Endodermal cell (in vitro differentiated cells): ENCODE measurements around the gene IL17RC. TPM values are rescaled to one million over a fixed set of nuclear protein-coding genes. Genes with fewer than 3 reads are reported as not detected.

ENCODE experiments used
- DNase-seq: peaks from one replicate; pipeline ENCODE4 v3.0.0-alpha.2; 2017
- H3K27ac ChIP-seq: 2 replicates; pipeline ENCODE4 v1.5.1; 2013; ENCODE audit warnings: mild to moderate bottlenecking, low read depth, low read length, moderate library complexity
- H3K27me3 ChIP-seq: 2 replicates; pipeline ENCODE4 v1.6.1; 2013; ENCODE audit warnings: mild to moderate bottlenecking, low read length, moderate library complexity; ENCODE audit not compliant: insufficient read depth, control insufficient read depth, poor library complexity, severe bottlenecking
- H3K36me3 ChIP-seq: 2 replicates; pipeline ENCODE4 v1.7.0; 2013; ENCODE audit warnings: mild to moderate bottlenecking, low read length, moderate library complexity; ENCODE audit not compliant: control insufficient read depth, insufficient read depth
- H3K4me1 ChIP-seq: one replicate; pipeline ENCODE4 v1.7.0; 2013; ENCODE audit warnings: low read length; ENCODE audit not compliant: control insufficient read depth, insufficient read depth
- H3K4me3 ChIP-seq: 2 replicates; pipeline ENCODE4 v1.5.1; 2013; ENCODE audit warnings: mild to moderate bottlenecking, low read length, moderate library complexity
- H3K9ac ChIP-seq: 2 replicates; pipeline ENCODE4 v1.6.1; 2013; ENCODE audit warnings: mild to moderate bottlenecking, low read length, moderate library complexity; ENCODE audit not compliant: poor library complexity, severe bottlenecking; ENCODE audit errors: extremely low read depth
- H3K9me3 ChIP-seq: 2 replicates; pipeline ENCODE4 v1.6.1; 2013; ENCODE audit warnings: mild to moderate bottlenecking, low read length, moderate library complexity; ENCODE audit not compliant: control insufficient read depth
- H3K27ac Mint-ChIP-seq: 2 replicates; pipeline ENCODE4 v1.8.0; 2020; ENCODE audit warnings: mixed read lengths
- H3K27me3 Mint-ChIP-seq: 2 replicates; pipeline ENCODE4 v1.8.0; 2021; ENCODE audit warnings: mild to moderate bottlenecking, mixed read lengths; ENCODE audit not compliant: insufficient read depth
- H3K36me3 Mint-ChIP-seq: 2 replicates; pipeline ENCODE4 v1.8.0; 2020; ENCODE audit warnings: low read depth, mixed read lengths
- H3K4me1 Mint-ChIP-seq: 2 replicates; pipeline ENCODE4 v1.8.0; 2020; ENCODE audit warnings: mixed read lengths
- H3K4me3 Mint-ChIP-seq: 2 replicates; pipeline ENCODE4 v1.8.0; 2020; ENCODE audit warnings: mild to moderate bottlenecking, moderate library complexity, mixed read lengths
- H3K9me3 Mint-ChIP-seq: 2 replicates; pipeline ENCODE4 v1.8.0; 2020; ENCODE audit warnings: mild to moderate bottlenecking, mixed read lengths
- CTCF ChIP-seq: fragments of 200-600 bp; sonication (generic); conservative IDR thresholded peaks from 2 replicates; pipeline ENCODE4 v1.5.0; 2021; ENCODE audit warnings: antibody characterized with exemption, mild to moderate bottlenecking
- WGBS, 2 experiments: methylation state at CpG; one replicate each; pipeline versions ENCODE4 v1.1.5 to v1.1.7; 2013; ENCODE audit warnings: missing lambda C conversion rate in 2 of 2, mixed read lengths in 1 of 2; ENCODE audit not compliant: insufficient coverage in 1 of 2, insufficient read length in 1 of 2; 5-methylcytosine and 5-hydroxymethylcytosine counted together
- total RNA-seq, 2 donors: library from RNA; stranded (reverse); fragmentation: NEBNext Ultra II Directional in 1 of 2; extraction: Animal tissue kit (Norgen Biotek cat#: 25700) in 1 of 2; gene quantifications; 2 replicates in 1 of 2; 3 replicates in 1 of 2; pipeline ENCODE4 v1.2.1, GENCODE V29; 2021

IL17RC gene
- total RNA-seq, 2 donors from 2014 or later = 15.7 to 19.0 TPM

DNA sequence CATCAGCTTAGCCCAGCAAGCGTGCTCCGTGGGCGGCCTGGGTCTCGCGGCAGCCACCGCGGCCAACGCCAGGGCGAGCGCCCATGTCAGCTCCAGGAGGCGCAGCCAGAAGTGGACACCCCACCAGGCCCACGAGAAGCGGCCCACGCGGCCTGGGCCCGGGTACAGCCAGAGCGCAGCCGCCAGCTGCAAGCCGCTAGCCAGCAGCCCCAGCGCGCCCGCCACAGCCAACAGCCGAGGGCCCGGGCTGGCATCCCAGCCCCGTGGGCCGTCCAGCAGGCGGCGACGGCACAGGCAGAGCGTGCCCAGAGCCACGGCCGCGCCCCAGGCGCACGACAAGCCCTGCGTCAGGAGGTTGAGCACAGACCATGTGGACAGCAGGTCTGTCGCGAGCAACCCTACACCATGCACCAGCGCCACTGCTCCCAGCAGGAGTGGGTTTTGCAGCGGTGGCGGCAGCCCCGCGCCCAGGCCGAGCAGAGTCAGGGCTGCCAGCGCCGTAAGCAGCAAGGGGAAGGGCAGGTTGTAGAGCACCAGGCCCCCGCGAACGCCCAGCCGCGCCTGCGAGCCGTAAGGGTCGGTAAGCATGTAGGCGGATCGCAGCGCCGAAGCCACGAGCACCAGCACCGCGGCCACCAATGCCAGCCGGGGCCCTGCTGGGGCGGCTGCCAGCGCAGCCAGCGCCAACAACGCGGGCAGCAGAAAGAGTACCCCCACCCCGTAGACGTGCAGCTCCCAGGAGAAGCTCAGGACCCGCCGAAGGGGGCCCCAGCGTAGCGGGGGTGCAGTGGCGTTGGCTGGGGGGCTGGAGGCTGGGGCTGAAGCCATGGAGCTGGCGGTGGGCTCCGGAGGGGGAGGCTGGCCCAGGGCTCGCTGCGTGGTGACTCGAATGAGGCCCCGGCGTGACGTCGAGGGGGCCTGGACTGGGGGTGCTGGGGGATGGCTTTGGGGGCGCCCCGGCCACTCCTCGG is 30.4 kb downstream of the IL17RC start:
- Histone ChIP-seq H3K4me3 (no peak overlapping the region), H3K27ac (no peak overlapping the region), H3K9me3 (no peaks in the 10 kb centered on the region), H3K36me3 (no peaks in the 10 kb centered on the region), H3K4me1 (no peaks in the 10 kb centered on the region), H3K27me3 (no peaks in the 10 kb centered on the region), H3K9ac (no peak overlapping the region)
- Mint-ChIP-seq H3K36me3 (peaks cover 12% of the 10 kb centered on the region), H3K9me3 (no peaks in the 10 kb centered on the region), H3K27me3 (peaks cover 10% of the 10 kb centered on the region), H3K4me3 (peak overlapping the region; percentile 64), H3K27ac (no peak overlapping the region), H3K4me1 (no peaks in the 10 kb centered on the region)
- 78 to 84% methylated on average over 54 to 83 of the region's 86 CpGs for WGBS, 2 experiments
- peak; percentile 90 for DNase-seq
- TF ChIP-seq CTCF = peak; percentile 69

- Histone ChIP-seq H3K4me3 (no peak overlapping the region), H3K9me3 (no peaks in the 10 kb centered on the region), H3K9ac (no peak overlapping the region), H3K36me3 (no peaks in the 10 kb centered on the region), H3K27me3 (no peaks in the 10 kb centered on the region), H3K4me1 (no peaks in the 10 kb centered on the region), H3K27ac (no peak overlapping the region)
- TF ChIP-seq CTCF = no peak
- no peaks in the 10 kb centered on the region for H3K9me3 Mint-ChIP-seq
- H3K36me3 Mint-ChIP-seq = peaks cover 5% of the 10 kb centered on the region
- H3K27me3 Mint-ChIP-seq = peaks cover 15% of the 10 kb centered on the region
- H3K4me3 Mint-ChIP-seq = no peak overlapping the region
- DNase-seq = peak; percentile 32
- no peak overlapping the region for H3K27ac Mint-ChIP-seq
- 72% methylated on average over 3 of the region's 3 CpGs; no CpG with 5 or more reads in 1 of the 2 experiments for WGBS, 2 experiments
- H3K4me1 Mint-ChIP-seq = no peaks in the 10 kb centered on the region
Measured at GRCh38 chr3:9948586-9948985, 31.7 kb downstream of the IL17RC start.

- peak; percentile 31 for DNase-seq
- no peaks in the 10 kb centered on the region for H3K9me3 Mint-ChIP-seq
- Histone ChIP-seq H3K27me3 (no peaks in the 10 kb centered on the region), H3K27ac (no peak overlapping the region), H3K9ac (no peak overlapping the region), H3K36me3 (no peaks in the 10 kb centered on the region), H3K4me3 (no peak overlapping the region), H3K9me3 (no peaks in the 10 kb centered on the region), H3K4me1 (no peaks in the 10 kb centered on the region)
- no peaks in the 10 kb centered on the region for H3K4me1 Mint-ChIP-seq
- no peak for TF ChIP-seq CTCF
- H3K27me3 Mint-ChIP-seq = peaks cover 16% of the 10 kb centered on the region
- no peak overlapping the region for H3K27ac Mint-ChIP-seq
- 84 to 98% methylated on average over 6 to 7 of the region's 7 CpGs for WGBS, 2 experiments
- no peak overlapping the region for H3K4me3 Mint-ChIP-seq
- peaks cover 4% of the 10 kb centered on the region for H3K36me3 Mint-ChIP-seq
Measured at GRCh38 chr3:9949115-9949514, 32.2 kb downstream of the IL17RC start.
